Parathyroid adenoma (tissue), 2 donors: ENCODE measurements around the gene STN1.

Source experiments
- H2AFZ ChIP-seq: fragments of 300-600 bp; sonication (generic); one replicate; pipeline ENCODE4 v1.7.0; 2017; ENCODE audit warnings: antibody characterized with exemption, mild to moderate bottlenecking
- H3K27ac ChIP-seq: fragments of 300-600 bp; sonication (generic); one replicate; pipeline ENCODE4 v1.7.0; 2017
- H3K27me3 ChIP-seq: fragments of 300-600 bp; sonication (generic); one replicate; pipeline ENCODE4 v1.7.0; 2017; ENCODE audit warnings: low read length; ENCODE audit not compliant: control insufficient read depth, insufficient read depth
- H3K36me3 ChIP-seq: fragments of 300-600 bp; sonication (generic); one replicate; pipeline ENCODE4 v1.7.0; 2017; ENCODE audit warnings: low read length; ENCODE audit not compliant: control insufficient read depth, insufficient read depth
- H3K4me1 ChIP-seq: fragments of 300-600 bp; sonication (generic); one replicate; pipeline ENCODE4 v1.7.0; 2017; ENCODE audit warnings: control low read depth
- H3K4me2 ChIP-seq: fragments of 300-600 bp; sonication (generic); one replicate; pipeline ENCODE4 v1.7.0; 2017; ENCODE audit warnings: low read length
- H3K4me3 ChIP-seq: fragments of 300-600 bp; sonication (generic); one replicate; pipeline ENCODE4 v1.7.0; 2017; ENCODE audit warnings: low read depth, low read length
- H3K79me2 ChIP-seq: fragments of 300-600 bp; sonication (generic); one replicate; pipeline ENCODE4 v1.7.0; 2017; ENCODE audit warnings: control low read depth
- H3K9ac ChIP-seq: fragments of 300-600 bp; sonication (generic); one replicate; pipeline ENCODE4 v1.7.0; 2017; ENCODE audit warnings: mild to moderate bottlenecking
- H3K9me3 ChIP-seq: fragments of 300-600 bp; sonication (generic); one replicate; pipeline ENCODE4 v1.7.0; 2017; ENCODE audit warnings: low read length; ENCODE audit not compliant: control insufficient read depth
- CTCF ChIP-seq: fragments of 300-600 bp; sonication (generic); IDR thresholded peaks from one replicate; pipeline ENCODE4 v1.7.0; 2017; ENCODE audit warnings: antibody characterized with exemption, mild to moderate bottlenecking
- donor health status: primary hyperparathyroidism.

STN1 gene

GRCh38 chr10:103853428-103854264, 64.3 kb downstream of the STN1 start:
- TF ChIP-seq CTCF = no peak
- Histone ChIP-seq H3K4me1 (no peaks in the 10 kb centered on the region), H3K4me3 (no peak overlapping the region)

GRCh38 chr10:103852856-103853255, 65.1 kb downstream of the STN1 start:
- Histone ChIP-seq H3K36me3 (no peaks in the 10 kb centered on the region), H3K27ac (no peak overlapping the region), H2AFZ (no peak overlapping the region), H3K4me3 (no peak overlapping the region), H3K79me2 (no peaks in the 10 kb centered on the region), H3K27me3 (no peaks in the 10 kb centered on the region), H3K4me1 (no peaks in the 10 kb centered on the region), H3K9me3 (no peaks in the 10 kb centered on the region), H3K9ac (no peak overlapping the region), H3K4me2 (no peak overlapping the region)
- TF ChIP-seq CTCF = no peak

More at GRCh38 chr10:103853428-103854264, 64.3 kb downstream of the STN1 start:
- H3K4me2 ChIP-seq = peak overlapping the region; percentile 57
- H3K79me2 ChIP-seq = no peaks in the 10 kb centered on the region
- no peaks in the 10 kb centered on the region for H3K36me3 ChIP-seq
- H3K9me3 ChIP-seq = no peaks in the 10 kb centered on the region
- H3K27ac ChIP-seq = peak overlapping the region; percentile 24
- no peaks in the 10 kb centered on the region for H3K27me3 ChIP-seq
- H2AFZ ChIP-seq = no peak overlapping the region
- no peak overlapping the region for H3K9ac ChIP-seq

- no peaks in the 10 kb centered on the region for H3K36me3 ChIP-seq
- H3K4me1 ChIP-seq = no peaks in the 10 kb centered on the region
- no peak for TF ChIP-seq CTCF
- no peak overlapping the region for H2AFZ ChIP-seq
- H3K27me3 ChIP-seq = no peaks in the 10 kb centered on the region
- H3K9ac ChIP-seq = no peak overlapping the region
- H3K79me2 ChIP-seq = no peaks in the 10 kb centered on the region
- H3K4me2 ChIP-seq = no peak overlapping the region
- H3K4me3 ChIP-seq = no peak overlapping the region
- no peaks in the 10 kb centered on the region for H3K9me3 ChIP-seq
- H3K27ac ChIP-seq = no peak overlapping the region
Measured at GRCh38 chr10:103852189-103852711, 65.7 kb downstream of the STN1 start.

- no peaks in the 10 kb centered on the region for H3K79me2 ChIP-seq
- no peak overlapping the region for H3K27ac ChIP-seq
- H2AFZ ChIP-seq = no peak overlapping the region
- H3K9me3 ChIP-seq = no peaks in the 10 kb centered on the region
- H3K4me2 ChIP-seq = no peak overlapping the region
- H3K36me3 ChIP-seq = no peaks in the 10 kb centered on the region
- no peak overlapping the region for H3K9ac ChIP-seq
- no peaks in the 10 kb centered on the region for H3K4me1 ChIP-seq
- H3K27me3 ChIP-seq = no peaks in the 10 kb centered on the region
- no peak for TF ChIP-seq CTCF
- H3K4me3 ChIP-seq = no peak overlapping the region
Measured at GRCh38 chr10:103851261-103851660, 66.7 kb downstream of the STN1 start.

- Histone ChIP-seq H3K4me1 (no peaks in the 10 kb centered on the region), H3K79me2 (no peaks in the 10 kb centered on the region), H3K36me3 (no peaks in the 10 kb centered on the region), H3K27ac (no peak overlapping the region), H3K9me3 (no peaks in the 10 kb centered on the region), H3K4me3 (no peak overlapping the region), H3K27me3 (no peaks in the 10 kb centered on the region), H2AFZ (no peak overlapping the region), H3K9ac (no peak overlapping the region), H3K4me2 (no peak overlapping the region)
- no peak for TF ChIP-seq CTCF
Measured at GRCh38 chr10:103850572-103850895, 67.5 kb downstream of the STN1 start.
